Measurements from ENCODE around the gene KCND3. TPM values are rescaled to one million over a fixed set of nuclear protein-coding genes. Genes with fewer than 3 reads are reported as not detected.

Gene KCND3
- total and polyA plus RNA-seq, 2 of the 4 experiments (the other 2 are of a cell fraction): under 0.01 to 0.03 TPM

DNA sequence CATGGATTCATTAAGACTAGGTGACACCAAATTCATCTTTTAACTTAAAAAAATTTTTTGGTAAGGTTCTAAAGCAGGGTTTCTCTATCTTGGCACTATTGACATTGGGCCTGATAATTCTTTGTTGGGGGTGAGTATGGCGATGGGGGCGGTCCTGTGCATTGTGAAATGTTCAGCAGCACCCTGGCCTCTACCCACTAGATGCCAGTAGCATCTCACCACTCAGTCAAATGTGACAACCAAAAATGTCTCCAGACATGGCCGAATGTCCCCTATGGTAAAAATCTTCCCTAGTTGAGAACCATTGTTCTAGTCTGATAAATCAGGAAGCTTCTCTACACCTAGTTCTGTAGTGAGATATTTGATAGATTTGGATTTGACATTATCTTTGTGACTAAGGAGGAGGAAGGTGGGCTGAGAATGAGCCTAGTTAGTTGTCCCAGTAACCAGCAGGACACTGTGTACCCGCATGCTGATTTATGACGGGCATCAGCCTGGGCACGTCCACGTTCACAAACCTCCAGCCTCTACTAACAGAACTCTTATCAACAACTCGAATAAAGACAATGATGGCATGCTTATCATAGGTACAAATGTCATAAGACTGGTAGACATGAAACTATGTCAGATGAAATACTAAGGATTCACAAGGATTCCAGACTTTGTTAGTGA, 104.6 kb downstream of the KCND3 start:
- no peak for ATAC-seq (ENCODE audit: low read depth)
- no CpG with 5 or more reads among the region's 8 CpGs for WGBS, 2 experiments (ENCODE audit: extremely low coverage in 2 of 2, insufficient read length in 1 of 2)
- no peaks in the 10 kb centered on the region for H3K9me3 ChIP-seq (ENCODE audit: control insufficient read depth, insufficient read depth, low read length)
- no peak overlapping the region for H3K9ac ChIP-seq (ENCODE audit: low read depth, low read length)
- no peak overlapping the region for H4K91ac ChIP-seq (ENCODE audit: insufficient read depth, low read depth, low read length)
- H3K79me1 ChIP-seq (ENCODE audit: low read depth in 1 of 2, low read length in 2 of 2): no peaks in the 10 kb centered on the region
- H2BK5ac ChIP-seq (ENCODE audit: low read depth, low read length, poor library complexity, severe bottlenecking): no peak overlapping the region
- no peak overlapping the region for H4K8ac ChIP-seq (ENCODE audit: low read depth in 2 of 2, low read length in 2 of 2)
- no peak overlapping the region for H2BK15ac ChIP-seq (ENCODE audit: low read depth, low read length)
- H3K4me2 ChIP-seq (ENCODE audit: low read depth, low read length): no peak overlapping the region
- H3K56ac ChIP-seq (ENCODE audit: extremely low read depth, insufficient read depth, low read length): no peak overlapping the region
- no peak overlapping the region for H2BK120ac ChIP-seq (ENCODE audit: low read depth, low read length)
- CTCF ChIA-PET: interaction anchor here (0.6 kb wide), 1 partner anchor 248 kb away, joined by 3 read pairs; no protein-coding TSS in a partner anchor
- H2AK5ac ChIP-seq (ENCODE audit: low read depth, low read length): no peak overlapping the region
- dilution Hi-C loops (cut with HindIII; ENCODE audit: low sequenced_read_pairs, unreplicated experiment) (no loop called here), in situ Hi-C loops (cut with MboI; ENCODE audit: low sequenced_read_pairs) (no loop called here), intact Hi-C loops (cut with micrococcal nuclease) (no loop called here)
- H3K9me1 ChIP-seq (ENCODE audit: insufficient read depth, low read length): no peaks in the 10 kb centered on the region
- no peak overlapping the region for H2AFZ ChIP-seq (replicated peaks; ENCODE audit: low read length, poor library complexity)
- H3K4me3 ChIP-seq (ENCODE audit: insufficient read depth, low read depth, low read length): no peak overlapping the region
- H4K20me1 ChIP-seq (ENCODE audit: insufficient read depth, low read length): no peaks in the 10 kb centered on the region
- POLR2A ChIA-PET (ENCODE audit: unreplicated experiment): no interaction called here
- no peak for DNase-seq
- no peak overlapping the region for H3K14ac ChIP-seq (replicated peaks; ENCODE audit: low read depth, low read length)
- H3K23ac ChIP-seq (ENCODE audit: low read depth, low read length): no peak overlapping the region
- no peak overlapping the region for H2AK9ac ChIP-seq (replicated peaks; ENCODE audit: low read depth, low read length, poor library complexity)
- H3K4ac ChIP-seq (ENCODE audit: low read depth, low read length): no peak overlapping the region
- peaks cover 4% of the 10 kb centered on the region; the same call in 1 of the 2 replicates for H3K4me1 ChIP-seq (ENCODE audit: control insufficient read depth, insufficient read depth, low read length)
- no TSS peak for BruUV-seq (replicated peaks)
- no peak overlapping the region for H3K27ac ChIP-seq (ENCODE audit: insufficient read depth, low read length)
- no peaks in the 10 kb centered on the region for H3K36me3 ChIP-seq (ENCODE audit: control insufficient read depth, insufficient read depth, low read length)
- TF ChIP-seq, protein P1, sequence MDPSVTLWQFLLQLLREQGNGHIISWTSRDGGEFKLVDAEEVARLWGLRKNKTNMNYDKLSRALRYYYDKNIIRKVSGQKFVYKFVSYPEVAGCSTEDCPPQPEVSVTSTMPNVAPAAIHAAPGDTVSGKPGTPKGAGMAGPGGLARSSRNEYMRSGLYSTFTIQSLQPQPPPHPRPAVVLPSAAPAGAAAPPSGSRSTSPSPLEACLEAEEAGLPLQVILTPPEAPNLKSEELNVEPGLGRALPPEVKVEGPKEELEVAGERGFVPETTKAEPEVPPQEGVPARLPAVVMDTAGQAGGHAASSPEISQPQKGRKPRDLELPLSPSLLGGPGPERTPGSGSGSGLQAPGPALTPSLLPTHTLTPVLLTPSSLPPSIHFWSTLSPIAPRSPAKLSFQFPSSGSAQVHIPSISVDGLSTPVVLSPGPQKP (IDR thresholded peaks at IDR 0.05; ENCODE audit: borderline replicate concordance, low read depth, low read length): no peak
- TF ChIP-seq, protein P2, sequence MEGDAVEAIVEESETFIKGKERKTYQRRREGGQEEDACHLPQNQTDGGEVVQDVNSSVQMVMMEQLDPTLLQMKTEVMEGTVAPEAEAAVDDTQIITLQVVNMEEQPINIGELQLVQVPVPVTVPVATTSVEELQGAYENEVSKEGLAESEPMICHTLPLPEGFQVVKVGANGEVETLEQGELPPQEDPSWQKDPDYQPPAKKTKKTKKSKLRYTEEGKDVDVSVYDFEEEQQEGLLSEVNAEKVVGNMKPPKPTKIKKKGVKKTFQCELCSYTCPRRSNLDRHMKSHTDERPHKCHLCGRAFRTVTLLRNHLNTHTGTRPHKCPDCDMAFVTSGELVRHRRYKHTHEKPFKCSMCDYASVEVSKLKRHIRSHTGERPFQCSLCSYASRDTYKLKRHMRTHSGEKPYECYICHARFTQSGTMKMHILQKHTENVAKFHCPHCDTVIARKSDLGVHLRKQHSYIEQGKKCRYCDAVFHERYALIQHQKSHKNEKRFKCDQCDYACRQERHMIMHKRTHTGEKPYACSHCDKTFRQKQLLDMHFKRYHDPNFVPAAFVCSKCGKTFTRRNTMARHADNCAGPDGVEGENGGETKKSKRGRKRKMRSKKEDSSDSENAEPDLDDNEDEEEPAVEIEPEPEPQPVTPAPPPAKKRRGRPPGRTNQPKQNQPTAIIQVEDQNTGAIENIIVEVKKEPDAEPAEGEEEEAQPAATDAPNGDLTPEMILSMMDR (conservative IDR thresholded peaks at IDR 0.05; ENCODE audit: low read depth, low read length): no peak
- TF ChIP-seq MAFK (IDR thresholded peaks at IDR 0.05; ENCODE audit: low read depth, low read length) (no peak), POLR2A (IDR thresholded peaks at IDR 0.05; ENCODE audit: low read depth, low read length) (no peak), NFE2L2 (IDR thresholded peaks at IDR 0.05; ENCODE audit: low read depth, low read length) (no peak), FOS (IDR thresholded peaks at IDR 0.05; ENCODE audit: low read depth, low read length) (no peak), RAD21 (IDR thresholded peaks at IDR 0.05; ENCODE audit: low read length) (no peak), CEBPB (IDR thresholded peaks at IDR 0.05; ENCODE audit: low read depth, low read length) (no peak), CHD1 (IDR thresholded peaks at IDR 0.05; ENCODE audit: low read depth, low read length) (no peak), RCOR1 (IDR thresholded peaks at IDR 0.05; ENCODE audit: insufficient replicate concordance, low read length) (no peak), RFX5 (IDR thresholded peaks at IDR 0.05; ENCODE audit: low read depth, low read length) (no peak), SMC3 (IDR thresholded peaks at IDR 0.05; ENCODE audit: low read depth, low read length) (no peak), BHLHE40 (IDR thresholded peaks at IDR 0.05; ENCODE audit: low read depth, low read length) (no peak), MXI1 (IDR thresholded peaks at IDR 0.05; ENCODE audit: borderline replicate concordance, low read depth, low read length) (no peak), MAZ (IDR thresholded peaks at IDR 0.05; ENCODE audit: borderline replicate concordance, low read depth, low read length) (no peak)
- TF ChIP-seq, protein P3, sequence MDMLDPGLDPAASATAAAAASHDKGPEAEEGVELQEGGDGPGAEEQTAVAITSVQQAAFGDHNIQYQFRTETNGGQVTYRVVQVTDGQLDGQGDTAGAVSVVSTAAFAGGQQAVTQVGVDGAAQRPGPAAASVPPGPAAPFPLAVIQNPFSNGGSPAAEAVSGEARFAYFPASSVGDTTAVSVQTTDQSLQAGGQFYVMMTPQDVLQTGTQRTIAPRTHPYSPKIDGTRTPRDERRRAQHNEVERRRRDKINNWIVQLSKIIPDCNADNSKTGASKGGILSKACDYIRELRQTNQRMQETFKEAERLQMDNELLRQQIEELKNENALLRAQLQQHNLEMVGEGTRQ (IDR thresholded peaks at IDR 0.05; ENCODE audit: low read depth, low read length): no peak
- no peak overlapping the region for H4K5ac ChIP-seq (ENCODE audit: low read depth, low read length)
- H3K18ac ChIP-seq (ENCODE audit: low read depth, low read length): no peak overlapping the region
- H3K27me3 ChIP-seq (ENCODE audit: control insufficient read depth, insufficient read depth, low read length): peaks cover 17% of the 10 kb centered on the region; the same call in 1 of the 2 replicates
- no peak overlapping the region for H2BK20ac ChIP-seq (ENCODE audit: low read depth, low read length)

All from IMR-90 (cell line).